H1 (cell line): Measurements from ENCODE around the gene PXMP4. TPM values are rescaled to one million over a fixed set of nuclear protein-coding genes. Genes with fewer than 3 reads are reported as not detected.

Source experiments
- CTCF ChIA-PET: fragments of 300-600 bp; sonication (Branson Sonifier 250); formaldehyde crosslinking; loops from one replicate; lab custom pipeline; 2021; ENCODE audit not compliant: partially characterized antibody; lab: Charles Lee
- POLR2A ChIA-PET: fragments of 300-600 bp; sonication (Branson Sonifier 250); formaldehyde crosslinking; loops from one replicate; lab custom pipeline; 2021; ENCODE audit warnings: inconsistent platforms; ENCODE audit not compliant: partially characterized antibody; lab: Charles Lee
- DNase-seq, 2 experiments: peaks; one replicate each; pipeline versions ENCODE4 v3.0.0 to v3.0.0-alpha.2; 2010 to 2022; ENCODE audit warnings: low spot score in 2 of 2, low read depth in 1 of 2, mixed read lengths in 1 of 2
- FAIRE-seq: peaks from 2 replicates; lab custom pipeline; 2011; peaks lifted over from hg19 to GRCh38; lab: Jason Lieb, UNC
- H2AFZ ChIP-seq: 2 replicates; pipeline ENCODE4 v1.8.1; 2012; ENCODE audit warnings: low read length, inconsistent platforms
- H2AK5ac ChIP-seq: 2 replicates; pipeline ENCODE4 v1.6.1; 2013; ENCODE audit warnings: low read depth, low read length
- H2BK120ac ChIP-seq: replicated peaks from 2 replicates; pipeline ENCODE3; 2013; ENCODE audit warnings: low read depth, low read length, inconsistent platforms
- H2BK12ac ChIP-seq: 2 replicates; pipeline ENCODE4 v1.6.1; 2013; ENCODE audit warnings: low read depth, low read length
- H2BK15ac ChIP-seq: 2 replicates; pipeline ENCODE4 v1.6.1; 2013; ENCODE audit warnings: low read length
- H2BK20ac ChIP-seq: 2 replicates; pipeline ENCODE4 v1.6.1; 2013; ENCODE audit warnings: low read length
- H2BK5ac ChIP-seq: 2 replicates; pipeline ENCODE4 v1.6.1; 2013; ENCODE audit warnings: low read depth, low read length
- H3K14ac ChIP-seq: 2 replicates; pipeline ENCODE4 v1.6.1; 2013; ENCODE audit warnings: inconsistent platforms; ENCODE audit not compliant: insufficient read length
- H3K18ac ChIP-seq: 2 replicates; pipeline ENCODE4 v1.6.1; 2013; ENCODE audit warnings: low read length; ENCODE audit errors: extremely low read depth
- H3K23ac ChIP-seq: 2 replicates; pipeline ENCODE4 v1.6.1; 2013; ENCODE audit warnings: inconsistent platforms; ENCODE audit not compliant: insufficient read length
- H3K23me2 ChIP-seq: 2 replicates; pipeline ENCODE4 v1.6.1; 2013; ENCODE audit warnings: low read depth, low read length
- H3K27ac ChIP-seq: 2 replicates; pipeline ENCODE4 v1.6.1; 2011; ENCODE audit warnings: low read depth, low read length, inconsistent platforms
- H3K27me3 ChIP-seq, 4 experiments: replicated peaks in 1 of 4; 1 replicate in 1 of 4; 2 replicates in 3 of 4; pipeline versions ENCODE4 v1.6.1 to v1.8.1; 2011 to 2013; ENCODE audit warnings: low read length in 3 of 4, mild to moderate bottlenecking in 3 of 4, inconsistent platforms in 2 of 4, mixed read lengths in 2 of 4, moderate library complexity in 1 of 4; ENCODE audit not compliant: control insufficient read depth in 3 of 4, insufficient read depth in 3 of 4; ENCODE audit errors: extremely low read depth in 1 of 4
- H3K36me3 ChIP-seq, 4 experiments: 2 replicates each; pipeline versions ENCODE4 v1.6.1 to v1.8.1; 2011 to 2013; ENCODE audit warnings: mild to moderate bottlenecking in 4 of 4, low read length in 3 of 4, moderate library complexity in 2 of 4, control low read depth in 1 of 4, inconsistent platforms in 1 of 4; ENCODE audit not compliant: insufficient read depth in 4 of 4, control insufficient read depth in 2 of 4
- H3K4ac ChIP-seq: replicated peaks from 2 replicates; pipeline ENCODE3; 2013; ENCODE audit warnings: low read length, low read depth, mixed read lengths, inconsistent platforms; ENCODE audit not compliant: insufficient read length
- H3K4me1 ChIP-seq, 4 experiments: replicated peaks in 1 of 4; 1 replicate in 1 of 4; 2 replicates in 3 of 4; pipeline versions ENCODE4 v1.6.1 to v1.8.1; 2011 to 2013; ENCODE audit warnings: low read length in 3 of 4, inconsistent platforms in 2 of 4, mixed read lengths in 1 of 4; ENCODE audit not compliant: insufficient read depth in 4 of 4, control insufficient read depth in 3 of 4
- H3K4me2 ChIP-seq, 2 experiments: 2 replicates each; pipeline versions ENCODE4 v1.6.1 to v1.8.1; 2011 to 2013; ENCODE audit warnings: low read depth in 2 of 2, low read length in 2 of 2, control low read depth in 1 of 2, inconsistent platforms in 1 of 2, mild to moderate bottlenecking in 1 of 2; ENCODE audit not compliant: insufficient read depth in 1 of 2
- H3K4me3 ChIP-seq, 4 experiments: fragments of 200-600, 300-600 bp in 1 of 4; sonication (generic), shearing (Covaris generic), sonication (Bioruptor Twin) in 1 of 4; 2 replicates each; pipeline versions ENCODE4 v1.5.1 to v1.8.1; 2011 to 2016; ENCODE audit warnings: low read length in 4 of 4, low read depth in 3 of 4, control low read depth in 2 of 4, inconsistent platforms in 2 of 4, mild to moderate bottlenecking in 2 of 4, mixed read lengths in 1 of 4, moderate library complexity in 1 of 4; ENCODE audit not compliant: insufficient read depth in 2 of 4; ENCODE audit errors: extremely low read depth in 1 of 4
- H3K56ac ChIP-seq: replicated peaks from 2 replicates; pipeline ENCODE3; 2013; ENCODE audit warnings: low read depth, mild to moderate bottlenecking, mixed read lengths, low read length, inconsistent platforms; ENCODE audit not compliant: insufficient read length
- H3K79me1 ChIP-seq: 2 replicates; pipeline ENCODE4 v1.6.1; 2013; ENCODE audit warnings: low read depth, low read length, control low read depth
- H3K79me2 ChIP-seq, 2 experiments: 2 replicates each; pipeline versions ENCODE4 v1.6.1 to v1.8.1; 2012 to 2013; ENCODE audit warnings: low read length in 2 of 2, mild to moderate bottlenecking in 2 of 2, inconsistent platforms in 1 of 2; ENCODE audit not compliant: insufficient read depth in 2 of 2, control insufficient read depth in 1 of 2
- H3K9ac ChIP-seq, 4 experiments: replicated peaks in 1 of 4; 1 replicate in 1 of 4; 2 replicates in 3 of 4; pipeline versions ENCODE4 v1.6.1 to v1.8.1; 2011 to 2013; ENCODE audit warnings: low read depth in 3 of 4, low read length in 3 of 4, control low read depth in 2 of 4, mild to moderate bottlenecking in 2 of 4, moderate library complexity in 2 of 4, inconsistent platforms in 1 of 4; ENCODE audit errors: extremely low read depth in 1 of 4
- H3K9me3 ChIP-seq, 2 experiments: 2 replicates each; pipeline versions ENCODE4 v1.6.1 to v1.8.1; 2012 to 2013; ENCODE audit warnings: mild to moderate bottlenecking in 2 of 2, moderate library complexity in 2 of 2, control low read depth in 1 of 2, inconsistent platforms in 1 of 2, low read depth in 1 of 2, low read length in 1 of 2, mixed read lengths in 1 of 2; ENCODE audit not compliant: insufficient read depth in 2 of 2
- H4K20me1 ChIP-seq, 2 experiments: replicated peaks in 1 of 2; 2 replicates each; pipeline versions ENCODE3 to v1.8.1; 2011 to 2013; ENCODE audit warnings: inconsistent platforms in 2 of 2, low read length in 2 of 2, mild to moderate bottlenecking in 1 of 2; ENCODE audit not compliant: insufficient read depth in 2 of 2, control insufficient read depth in 1 of 2
- H4K5ac ChIP-seq: 2 replicates; pipeline ENCODE4 v1.6.1; 2013; ENCODE audit warnings: low read length, low read depth, mixed read lengths, inconsistent platforms; ENCODE audit not compliant: insufficient read length
- H4K8ac ChIP-seq: 2 replicates; pipeline ENCODE4 v1.8.0; 2013; ENCODE audit warnings: mild to moderate bottlenecking, moderate library complexity, low read length, inconsistent platforms; ENCODE audit not compliant: insufficient read depth; ENCODE audit errors: extremely low read depth
- H4K91ac ChIP-seq: replicated peaks from 2 replicates; pipeline ENCODE3; 2013; ENCODE audit warnings: low read length, mixed read lengths, inconsistent platforms; ENCODE audit not compliant: insufficient read length
- BRCA1 ChIP-seq: IDR thresholded peaks from 2 replicates; pipeline ENCODE4 v1.6.1; 2012; ENCODE audit warnings: low read depth, low read length, improper control_type of control experiment
- EZH2 ChIP-seq: fragments of 200-600 bp; sonication (generic); IDR thresholded peaks from 2 replicates; pipeline ENCODE4 v1.7.1; 2012; ENCODE audit warnings: low read depth, mild to moderate bottlenecking, moderate library complexity, low read length, inconsistent platforms; ENCODE audit not compliant: severe bottlenecking
- SUZ12 ChIP-seq: fragments of 200-600 bp; sonication (generic); IDR thresholded peaks from 2 replicates; pipeline ENCODE4 v1.6.1; 2012; ENCODE audit warnings: mild to moderate bottlenecking, inconsistent platforms, low read length, moderate library complexity, mixed read lengths
- WGBS, 2 experiments: shearing (Covaris generic) in 1 of 2; methylation state at CpG; one replicate each; pipeline versions ENCODE4 v1.1.6 to v1.1.7; 2013 to 2015; ENCODE audit warnings: low lambda C conversion rate in 2 of 2, mixed read lengths in 2 of 2, inconsistent platforms in 1 of 2, low coverage in 1 of 2, missing lambda C conversion rate in 1 of 2; ENCODE audit not compliant: insufficient replicate concordance in 2 of 2, insufficient coverage in 1 of 2, insufficient read length in 1 of 2; ENCODE audit errors: extremely low coverage in 1 of 2, missing lambda C conversion rate in 1 of 2; 5-methylcytosine and 5-hydroxymethylcytosine counted together
- polyA plus RNA-seq, 7 experiments: library from polyadenylated mRNA; depleted of rRNA in 3 of 7; stranded (reverse) in 5 of 7; unstranded in 2 of 7; fragments of >200 nt in 5 of 7; fragments of 200-250 nt in 2 of 7; gene quantifications; 1 replicate in 5 of 7; 2 replicates in 1 of 7; 4 replicates in 1 of 7; pipeline versions ENCODE4 v1.2.1 to v1.2.3, GENCODE V29; 2011 to 2013; ENCODE audit warnings: missing spikeins in 2 of 7, mixed read lengths in 2 of 7
- total RNA-seq: library from RNA; stranded (reverse); fragmentation: NEBNext Ultra II Directional; extraction: Animal tissue kit (Norgen Biotek cat#: 25700); gene quantifications from 2 replicates; pipeline ENCODE4 v1.2.1, GENCODE V29; 2021

Gene PXMP4
- total and polyA plus RNA-seq, 2 of the 8 experiments (the other 6 are each of a cell fraction or from before 2014, with no cell fraction given): 3.3 to 3.4 TPM

- H3K9ac ChIP-seq: no peak overlapping the region
- no peak overlapping the region for H3K14ac ChIP-seq
- H3K23ac ChIP-seq: no peak overlapping the region
- H4K20me1 ChIP-seq: no peaks in the 10 kb centered on the region
- H3K79me1 ChIP-seq: no peaks in the 10 kb centered on the region
- H4K5ac ChIP-seq: no peak overlapping the region
- H3K36me3 ChIP-seq: no peaks in the 10 kb centered on the region
- H3K4ac ChIP-seq: peak overlapping the region; percentile 67
- H3K56ac ChIP-seq: no peak overlapping the region
- H4K8ac ChIP-seq: no peak overlapping the region
- H2BK5ac ChIP-seq: no peak overlapping the region
- peaks cover 6% of the 10 kb centered on the region for H3K23me2 ChIP-seq
- DNase-seq (no peak), FAIRE-seq (no peak)
- TF ChIP-seq BRCA1: no peak
- no peak for TF ChIP-seq SUZ12
- peak; percentile 20 for TF ChIP-seq EZH2
- H4K91ac ChIP-seq: no peak overlapping the region
- no peak overlapping the region for H2BK120ac ChIP-seq
- no peak overlapping the region; the same call in 1 of the 2 replicates for H2BK15ac ChIP-seq
- H2BK12ac ChIP-seq: peak overlapping the region; percentile 39; the same call in 1 of the 2 replicates
- 79% methylated on average over 13 of the region's 13 CpGs; no CpG with 5 or more reads in 1 of the 2 experiments for WGBS, 2 experiments
- peak overlapping the region; percentile 47; the same call in 1 of the 2 replicates for H2AFZ ChIP-seq
- H3K4me3 ChIP-seq: peak overlapping the region; percentile 45 to 63 (median 54)
- no peaks in the 10 kb centered on the region for H3K79me2 ChIP-seq
- no peak overlapping the region for H3K27ac ChIP-seq
- no peak overlapping the region for H2BK20ac ChIP-seq
- H3K27me3 ChIP-seq: no peaks in the 10 kb centered on the region
- no peaks in the 10 kb centered on the region; a peak in 1 of 7 replicates for H3K4me1 ChIP-seq
- peak overlapping the region; percentile 69 for H3K4me2 ChIP-seq
- ChIA-PET CTCF (interaction anchor here (1.0 to 1.4 kb wide), 2 partner anchors 12 to 23 kb away, joined by 3 read pairs; partner anchors contain the start of gene ZNF341), POLR2A (interaction anchor here (0.7 to 1.9 kb wide), 13 partner anchors 9 to 52 kb away, joined by 3 to 8 read pairs (median 4); partner anchors contain the start of gene ACTL10)
- H2AK5ac ChIP-seq: no peak overlapping the region
- no peaks in the 10 kb centered on the region for H3K9me3 ChIP-seq
- no peak overlapping the region for H3K18ac ChIP-seq
These were observed 677 bp downstream of the PXMP4 start for GRCh38 chr20:33719277-33719988.
